Ishikawa (cell line): Measurements from ENCODE around the gene MOB2.

Experiments used
- CEBPB ChIP-seq: IDR thresholded peaks from 2 replicates; pipeline ENCODE4 v1.6.1; 2012
- CREB1 ChIP-seq: IDR thresholded peaks from 2 replicates; pipeline ENCODE4 v1.6.1; 2012; ENCODE audit warnings: low read depth
- EGR1 ChIP-seq: IDR thresholded peaks from 2 replicates; pipeline ENCODE4 v1.6.1; 2012
- EP300 ChIP-seq: IDR thresholded peaks from 2 replicates; pipeline ENCODE4 v1.6.1; 2012; ENCODE audit warnings: borderline replicate concordance
- FOXM1 ChIP-seq: IDR thresholded peaks from 2 replicates; pipeline ENCODE4 v1.6.1; 2012; ENCODE audit warnings: low read depth, borderline replicate concordance
- NFIC ChIP-seq: IDR thresholded peaks from 2 replicates; pipeline ENCODE4 v1.6.1; 2012
- RAD21 ChIP-seq: IDR thresholded peaks from 2 replicates; pipeline ENCODE4 v1.6.1; 2012; ENCODE audit warnings: low read depth
- TCF12 ChIP-seq: IDR thresholded peaks from 2 replicates; pipeline ENCODE4 v1.6.1; 2012; ENCODE audit warnings: low read depth
- ZBTB7A ChIP-seq: IDR thresholded peaks from 2 replicates; pipeline ENCODE4 v1.6.1; 2012; ENCODE audit warnings: low read depth
- TF ChIP-seq, protein P1 (sequence below): IDR thresholded peaks from 2 replicates; pipeline ENCODE4 v1.6.1; 2012; ENCODE audit warnings: low read depth, mild to moderate bottlenecking

DNA sequence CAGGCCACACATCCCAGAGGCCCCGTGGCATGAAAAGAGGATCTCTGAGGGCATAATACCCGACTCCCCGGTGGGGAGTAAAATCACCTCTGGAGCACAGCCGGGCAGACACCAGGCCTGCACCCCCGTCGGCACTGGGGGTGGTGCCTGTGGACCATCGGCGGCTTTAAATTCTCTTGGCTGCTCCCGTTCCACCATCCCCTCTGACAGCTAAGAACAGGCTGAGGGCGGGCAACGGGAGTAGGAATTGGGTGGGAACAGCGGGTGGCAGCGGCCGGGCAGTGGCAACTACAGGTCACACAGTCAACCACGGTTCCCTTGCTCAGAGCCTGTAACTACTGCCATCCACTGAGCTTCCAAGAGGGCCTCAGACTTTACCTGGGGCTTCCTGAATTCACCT, 40.2 kb upstream of the MOB2 start:
- no peak for TF ChIP-seq RAD21
- no peak for TF ChIP-seq NFIC
- TF ChIP-seq, protein P1, sequence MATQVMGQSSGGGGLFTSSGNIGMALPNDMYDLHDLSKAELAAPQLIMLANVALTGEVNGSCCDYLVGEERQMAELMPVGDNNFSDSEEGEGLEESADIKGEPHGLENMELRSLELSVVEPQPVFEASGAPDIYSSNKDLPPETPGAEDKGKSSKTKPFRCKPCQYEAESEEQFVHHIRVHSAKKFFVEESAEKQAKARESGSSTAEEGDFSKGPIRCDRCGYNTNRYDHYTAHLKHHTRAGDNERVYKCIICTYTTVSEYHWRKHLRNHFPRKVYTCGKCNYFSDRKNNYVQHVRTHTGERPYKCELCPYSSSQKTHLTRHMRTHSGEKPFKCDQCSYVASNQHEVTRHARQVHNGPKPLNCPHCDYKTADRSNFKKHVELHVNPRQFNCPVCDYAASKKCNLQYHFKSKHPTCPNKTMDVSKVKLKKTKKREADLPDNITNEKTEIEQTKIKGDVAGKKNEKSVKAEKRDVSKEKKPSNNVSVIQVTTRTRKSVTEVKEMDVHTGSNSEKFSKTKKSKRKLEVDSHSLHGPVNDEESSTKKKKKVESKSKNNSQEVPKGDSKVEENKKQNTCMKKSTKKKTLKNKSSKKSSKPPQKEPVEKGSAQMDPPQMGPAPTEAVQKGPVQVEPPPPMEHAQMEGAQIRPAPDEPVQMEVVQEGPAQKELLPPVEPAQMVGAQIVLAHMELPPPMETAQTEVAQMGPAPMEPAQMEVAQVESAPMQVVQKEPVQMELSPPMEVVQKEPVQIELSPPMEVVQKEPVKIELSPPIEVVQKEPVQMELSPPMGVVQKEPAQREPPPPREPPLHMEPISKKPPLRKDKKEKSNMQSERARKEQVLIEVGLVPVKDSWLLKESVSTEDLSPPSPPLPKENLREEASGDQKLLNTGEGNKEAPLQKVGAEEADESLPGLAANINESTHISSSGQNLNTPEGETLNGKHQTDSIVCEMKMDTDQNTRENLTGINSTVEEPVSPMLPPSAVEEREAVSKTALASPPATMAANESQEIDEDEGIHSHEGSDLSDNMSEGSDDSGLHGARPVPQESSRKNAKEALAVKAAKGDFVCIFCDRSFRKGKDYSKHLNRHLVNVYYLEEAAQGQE, result no peak
- no peak for TF ChIP-seq CREB1
- TF ChIP-seq EGR1, result no peak
- no peak for TF ChIP-seq FOXM1
- no peak for TF ChIP-seq ZBTB7A
- no peak for TF ChIP-seq CEBPB
- TF ChIP-seq EP300, result no peak
- TF ChIP-seq TCF12, result no peak
